T-helper 9 cell (primary cell): ENCODE measurements around the gene E2F4.

Experiments
- DNase-seq: peaks from one replicate; pipeline ENCODE4 v3.0.0-alpha.2; 2020
- total RNA-seq, 2 donors: gene quantifications; one replicate each; lab custom pipeline; 2026; lab: John Stamatoyannopoulos, UW

Gene E2F4
- total RNA-seq = 62.3 to 144 reads per million in 2 donors

- DNase-seq = peak; percentile 78
These were observed at the start of gene E2F4 for GRCh38 chr16:67191995-67192681. Gene E2F4 (plus strand): TSS chr16:67192155. CDS start chr16:67192228, 73 bp downstream.

- no peak for DNase-seq
These were observed 49.6 kb upstream of the E2F4 start for GRCh38 chr16:67142342-67142741.

- DNase-seq = no peak
These were observed 47.0 kb upstream of the E2F4 start for GRCh38 chr16:67144943-67145342.

GRCh38 chr16:67145746-67146145 lies 46.2 kb upstream of the E2F4 start:
- DNase-seq = no peak

GRCh38 chr16:67146523-67147357 lies 45.2 kb upstream of the E2F4 start:
- DNase-seq = no peak

- no peak for DNase-seq
These were observed 44.4 kb upstream of the E2F4 start for GRCh38 chr16:67147437-67148140.

- DNase-seq = no peak
These were observed 43.7 kb upstream of the E2F4 start for GRCh38 chr16:67148221-67148620.

GRCh38 chr16:67148656-67149275 lies 43.2 kb upstream of the E2F4 start:
- DNase-seq = no peak

GRCh38 chr16:67149276-67150046 lies 42.5 kb upstream of the E2F4 start:
- no peak for DNase-seq

- no peak for DNase-seq
These were observed 41.7 kb upstream of the E2F4 start for GRCh38 chr16:67150047-67150832.

GRCh38 chr16:67150833-67151396 lies 41.0 kb upstream of the E2F4 start, which contains the start of gene B3GNT9:
Gene B3GNT9 (minus strand): TSS chr16:67150998. CDS start chr16:67150485, 513 bp downstream.
- no peak for DNase-seq

GRCh38 chr16:67151431-67152097 lies 40.4 kb upstream of the E2F4 start:
- no peak for DNase-seq

GRCh38 chr16:67154578-67155294 lies 37.2 kb upstream of the E2F4 start:
- no peak for DNase-seq

GRCh38 chr16:67155295-67156142 lies 36.4 kb upstream of the E2F4 start:
- peak; percentile 77 for DNase-seq

GRCh38 chr16:67156143-67156844 lies 35.7 kb upstream of the E2F4 start:
- DNase-seq = no peak

GRCh38 chr16:67157106-67157748 lies 34.7 kb upstream of the E2F4 start:
- no peak for DNase-seq

- DNase-seq = no peak
These were observed 33.9 kb upstream of the E2F4 start for GRCh38 chr16:67157892-67158635.
